Stimulated activated CD8-positive, alpha-beta memory T cell treated with anti-CD3 and anti-CD28 coated beads, Interleukin-15, amount 100 ng/mL, for 48 hours (primary cell): ENCODE data around the gene COX10.
"Not testable (repeated sequence)": the region's sequence is repeated elsewhere in the genome, so short reads cannot be mapped to it uniquely, and the experiment has no call there.

Source experiments
- DNase-seq, 2 donors: peaks; one replicate each; pipeline ENCODE4 v3.0.0-alpha.2; 2020; ENCODE audit warnings: low read depth in 2 of 2

COX10 gene

DNA sequence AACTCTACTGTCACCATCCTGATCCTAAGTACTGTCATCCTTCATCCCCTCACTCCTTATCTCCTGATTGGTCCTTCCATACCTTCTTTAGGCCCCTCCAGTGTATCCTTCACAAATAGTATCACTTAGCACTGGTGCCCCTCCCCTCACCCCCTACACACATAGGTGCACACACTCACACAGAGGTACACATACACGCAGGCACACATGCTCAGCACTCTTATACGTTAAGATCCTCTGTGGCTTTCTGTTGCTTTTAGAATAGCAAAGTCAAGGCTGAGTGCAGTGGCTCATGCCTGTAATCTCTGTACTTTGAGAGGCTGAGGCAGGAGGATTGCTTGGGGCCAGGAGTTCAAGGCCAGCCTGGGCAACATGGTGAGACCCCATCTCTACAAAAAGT is 135.2 kb downstream of the COX10 start:
- DNase-seq, result no peak

DNA sequence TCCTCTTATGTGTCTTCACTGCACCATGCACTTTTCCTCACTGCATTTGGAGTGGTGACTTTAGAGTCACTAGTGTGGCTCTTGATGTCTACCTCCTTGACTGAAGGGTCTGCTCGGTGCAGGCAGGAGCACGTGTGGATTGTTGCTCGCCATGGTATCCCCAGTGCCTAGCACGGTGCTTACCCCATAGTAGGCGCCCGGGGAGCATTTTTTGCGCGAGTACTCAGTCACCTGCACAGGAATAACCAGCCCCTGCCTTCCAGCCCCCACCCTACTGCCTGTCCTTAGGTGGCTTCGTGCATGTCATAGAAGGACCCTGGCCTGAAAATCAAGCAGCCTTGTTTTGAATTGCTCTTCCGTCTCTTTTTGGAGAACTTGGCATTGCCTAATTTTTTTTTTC is 136.1 kb downstream of the COX10 start:
- DNase-seq, result no peak

DNA sequence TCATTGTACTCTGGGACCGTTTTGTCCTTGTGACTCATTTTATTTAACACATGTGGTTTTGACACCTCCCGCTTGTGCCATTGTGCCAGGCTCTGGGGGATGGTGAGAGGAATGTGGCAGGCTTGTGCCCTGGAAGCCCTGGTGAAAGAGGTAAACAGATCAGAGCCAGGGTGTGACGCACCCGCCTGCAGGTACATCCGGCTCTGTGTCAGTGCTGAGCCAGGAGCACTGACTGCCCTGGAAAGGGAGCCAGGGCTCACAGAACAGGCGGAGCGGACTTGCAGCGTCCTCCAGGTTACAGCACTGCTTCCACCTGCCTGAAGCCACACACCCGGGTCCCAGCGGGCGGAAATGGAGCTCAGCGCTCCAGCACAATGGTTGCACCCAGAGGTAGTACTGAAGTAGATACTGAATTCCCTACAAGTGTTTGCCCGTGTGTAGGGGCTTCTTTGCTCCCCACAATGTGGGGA is 136.7 kb downstream of the COX10 start:
- peak; percentile 58 to 62 for DNase-seq

DNA sequence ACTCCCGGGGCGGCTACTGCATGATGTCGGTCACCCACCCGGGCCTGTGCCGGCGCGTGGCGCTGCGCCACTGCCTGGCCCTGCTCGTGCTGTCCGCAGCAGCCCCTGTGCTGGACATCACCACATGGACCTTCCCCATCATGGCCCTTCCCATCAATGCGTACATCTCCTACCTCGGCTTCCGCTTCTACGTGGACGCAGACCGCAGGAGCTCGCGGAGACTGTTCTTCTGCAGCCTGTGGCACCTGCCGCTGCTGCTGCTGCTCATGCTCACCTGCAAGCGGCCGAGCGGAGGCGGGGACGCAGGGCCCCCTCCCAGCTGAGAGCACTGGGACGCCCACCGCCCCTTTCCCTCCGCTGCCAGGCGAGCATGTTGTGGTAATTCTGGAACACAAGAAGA is 137.6 kb downstream of the COX10 start:
- no peak for DNase-seq

DNA sequence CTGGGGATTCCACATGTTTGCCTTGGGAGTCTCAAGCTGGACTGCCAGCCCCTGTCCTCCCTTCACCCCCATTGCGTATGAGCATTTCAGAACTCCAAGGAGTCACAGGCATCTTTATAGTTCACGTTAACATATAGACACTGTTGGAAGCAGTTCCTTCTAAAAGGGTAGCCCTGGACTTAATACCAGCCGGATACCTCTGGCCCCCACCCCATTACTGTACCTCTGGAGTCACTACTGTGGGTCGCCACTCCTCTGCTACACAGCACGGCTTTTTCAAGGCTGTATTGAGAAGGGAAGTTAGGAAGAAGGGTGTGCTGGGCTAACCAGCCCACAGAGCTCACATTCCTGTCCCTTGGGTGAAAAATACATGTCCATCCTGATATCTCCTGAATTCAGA is 138.5 kb downstream of the COX10 start:
- DNase-seq, result no peak

DNA sequence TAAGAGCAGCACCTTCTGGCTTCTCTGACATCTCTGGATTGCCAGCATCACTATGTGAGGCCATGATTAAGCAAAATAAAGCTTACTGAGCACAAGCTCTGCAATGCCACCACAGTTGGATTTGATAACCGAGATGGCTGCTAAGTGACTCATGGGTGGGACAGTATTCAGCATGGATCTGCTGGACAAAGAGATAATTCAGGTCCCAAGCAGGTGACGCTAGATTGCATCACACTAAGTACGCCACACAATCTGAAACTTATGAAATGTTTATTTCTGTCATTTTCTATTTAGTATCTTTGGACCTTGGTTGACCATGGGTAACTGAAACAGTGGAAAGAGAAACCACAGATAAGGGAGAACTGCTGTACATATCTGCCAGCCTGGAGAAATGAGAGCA is 139.9 kb downstream of the COX10 start:
- DNase-seq, result no peak

DNA sequence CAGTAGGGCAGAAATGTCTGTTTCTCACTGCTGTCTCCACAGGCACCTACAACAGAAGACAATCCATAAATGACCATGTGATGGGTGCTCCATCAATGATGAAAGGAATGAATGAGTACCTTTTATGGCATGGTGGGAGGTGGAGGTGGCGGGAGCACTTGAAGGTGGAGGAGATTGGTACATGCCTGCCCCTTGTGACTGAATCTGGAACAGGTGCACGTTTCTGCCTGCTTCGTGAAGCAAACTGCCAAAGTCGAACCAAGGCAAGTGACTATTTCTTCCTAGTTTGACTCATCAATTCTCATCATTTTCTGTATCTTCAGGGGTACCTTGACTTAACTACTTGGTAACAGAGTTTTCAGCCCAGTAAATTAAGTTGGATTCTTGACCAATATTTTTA is 141.9 kb downstream of the COX10 start:
- no peak for DNase-seq

DNA sequence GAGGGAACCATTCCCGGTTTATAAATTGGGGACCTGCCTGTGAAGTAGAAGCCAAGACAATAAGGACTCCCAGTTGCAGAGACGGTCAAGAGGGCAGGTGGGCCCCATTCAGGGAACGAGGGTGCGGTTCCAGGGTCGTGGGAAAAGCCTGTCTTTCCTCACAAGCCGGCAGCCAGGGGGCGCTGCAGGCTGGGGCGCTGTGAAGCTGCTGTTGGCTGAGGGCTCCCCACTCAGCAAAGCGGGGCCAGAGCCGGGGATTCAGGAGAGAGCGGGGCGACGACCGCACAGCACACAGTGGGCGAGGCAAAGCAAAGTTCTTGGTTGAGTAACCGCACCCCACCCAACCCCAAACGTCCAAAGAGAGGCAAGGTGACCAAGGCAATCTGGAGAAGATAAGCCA is 142.5 kb downstream of the COX10 start:
- DNase-seq, result no peak

DNA sequence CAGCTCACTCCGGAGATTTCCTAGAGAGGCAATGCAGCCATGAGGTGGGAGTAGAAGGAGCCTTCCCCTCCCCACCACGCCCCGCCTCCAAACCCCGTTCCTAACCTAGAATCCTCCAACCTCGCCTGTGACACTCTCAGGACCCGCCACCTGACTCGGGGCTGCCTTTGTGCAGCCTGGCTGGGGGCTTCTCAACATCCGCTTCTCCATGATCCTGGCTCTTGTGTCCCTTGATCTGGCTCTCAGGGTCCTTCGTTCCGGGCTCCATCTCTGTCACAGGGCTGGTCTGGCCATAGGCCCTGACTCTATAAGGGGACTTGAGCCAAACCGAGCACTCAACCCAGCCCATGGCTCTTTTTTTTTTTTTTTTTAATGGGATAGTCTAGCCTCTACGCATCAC is 143.1 kb downstream of the COX10 start:
- no peak for DNase-seq

DNA sequence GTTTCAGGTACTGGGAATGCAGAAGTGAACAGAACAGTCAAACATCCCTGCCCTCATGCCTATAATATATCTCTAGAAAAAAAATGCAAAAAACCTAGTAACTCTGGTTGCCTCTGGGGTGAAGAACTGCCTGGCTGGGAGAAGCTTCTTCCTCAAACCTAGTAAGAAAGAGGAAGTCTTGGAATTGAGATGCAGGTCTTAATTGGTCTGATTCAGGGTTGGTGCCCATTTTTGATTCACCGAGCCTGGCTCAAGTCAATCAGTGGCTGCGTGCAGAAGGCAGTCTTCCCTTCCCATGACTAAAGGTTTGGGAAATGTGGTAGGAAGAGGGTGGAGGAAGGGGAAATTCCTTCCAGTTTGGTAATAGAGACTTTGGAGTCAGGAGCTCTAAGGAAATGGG is 145.0 kb downstream of the COX10 start:
- no peak for DNase-seq

DNA sequence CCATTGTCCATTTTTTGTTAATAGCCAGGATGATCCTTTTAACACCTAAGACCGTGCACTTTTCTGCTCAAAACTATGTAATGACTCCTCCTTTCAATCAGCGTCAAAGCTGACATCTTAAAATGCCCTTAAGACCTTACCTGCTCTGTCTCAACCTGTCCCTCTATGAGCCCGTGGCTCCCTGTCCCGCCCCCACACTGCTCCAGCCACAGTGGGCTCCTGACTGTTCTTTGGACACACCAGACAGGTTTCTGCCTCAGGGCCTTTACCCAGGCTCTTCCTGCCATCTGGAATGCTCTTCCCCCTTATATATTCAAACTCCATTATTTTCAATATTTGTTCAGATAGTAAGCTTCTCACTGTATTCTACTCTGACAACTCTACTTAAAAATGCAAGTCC is 153.3 kb downstream of the COX10 start:
- no peak for DNase-seq

DNA sequence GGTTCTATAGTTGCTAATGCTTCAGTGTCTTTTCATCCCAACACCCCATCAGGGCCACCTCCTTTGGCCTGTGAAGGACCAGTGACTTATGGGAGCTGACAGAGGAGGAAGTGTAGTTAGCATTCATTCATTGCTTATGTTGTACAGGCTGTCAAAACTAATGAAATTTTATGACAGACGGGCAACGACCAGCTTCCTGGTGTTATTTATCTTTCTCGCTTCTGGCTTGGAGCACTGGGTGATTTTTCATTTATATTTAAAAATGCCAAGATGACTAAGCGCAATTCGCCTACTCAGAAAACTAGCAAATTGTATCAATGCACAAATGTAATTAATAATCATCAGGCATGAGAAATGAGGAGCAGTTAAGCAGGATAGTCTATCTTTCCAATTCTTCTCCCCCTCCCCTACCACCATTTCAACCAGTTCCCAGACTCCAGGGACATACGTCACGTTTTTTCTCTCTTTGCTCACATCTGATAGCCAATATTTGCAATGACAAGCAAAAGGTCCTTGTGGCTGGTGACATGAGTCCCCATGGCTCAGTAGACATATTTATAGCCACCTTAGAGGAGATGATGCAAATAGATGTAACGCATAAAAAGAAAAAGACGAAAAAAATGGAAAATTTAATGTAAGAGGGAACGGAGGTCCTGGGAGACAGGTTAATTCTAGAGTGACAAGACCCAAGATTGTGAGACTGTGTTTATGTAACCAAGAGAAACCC is 156.1 kb downstream of the COX10 start:
- no peak for DNase-seq

DNA sequence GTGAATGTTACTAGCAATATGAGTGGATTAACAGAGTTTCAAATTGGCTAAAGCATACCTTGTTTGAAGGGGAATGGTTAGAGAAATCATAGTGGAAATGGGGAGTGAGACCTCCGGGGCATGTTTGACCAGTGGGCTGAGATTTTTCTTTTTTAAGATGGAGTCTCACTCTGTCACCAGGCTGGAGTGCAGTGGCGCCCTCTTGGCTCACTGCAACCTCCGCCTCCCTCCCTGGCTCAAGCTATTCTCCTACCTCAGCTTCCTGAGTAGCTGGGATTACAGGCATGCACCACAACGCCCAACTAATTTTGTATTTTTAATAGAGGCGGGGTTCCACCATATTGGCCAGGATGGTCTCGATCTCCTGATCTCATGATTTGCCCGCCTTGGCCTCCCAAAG is 157.7 kb downstream of the COX10 start:
- DNase-seq, result no peak

DNA sequence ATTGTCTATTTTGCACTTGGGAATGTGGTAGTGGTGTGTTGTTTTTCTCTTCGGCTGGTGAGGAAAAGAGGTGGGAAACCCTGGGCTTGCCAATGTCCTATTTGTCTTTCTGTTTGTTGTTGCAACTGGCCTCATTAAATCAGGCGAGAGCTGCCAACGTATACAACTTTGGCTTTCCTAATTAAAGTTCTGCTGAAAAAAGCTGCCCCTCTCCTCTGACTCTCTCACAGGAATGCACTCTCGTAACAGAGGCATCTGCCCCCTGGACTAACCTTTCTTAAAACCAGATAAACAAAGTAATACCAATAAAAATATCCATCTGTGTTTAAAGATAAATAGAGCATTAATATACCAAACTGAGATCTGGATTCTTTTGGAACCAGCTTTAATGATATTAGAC is 159.6 kb downstream of the COX10 start:
- DNase-seq, result no peak

DNA sequence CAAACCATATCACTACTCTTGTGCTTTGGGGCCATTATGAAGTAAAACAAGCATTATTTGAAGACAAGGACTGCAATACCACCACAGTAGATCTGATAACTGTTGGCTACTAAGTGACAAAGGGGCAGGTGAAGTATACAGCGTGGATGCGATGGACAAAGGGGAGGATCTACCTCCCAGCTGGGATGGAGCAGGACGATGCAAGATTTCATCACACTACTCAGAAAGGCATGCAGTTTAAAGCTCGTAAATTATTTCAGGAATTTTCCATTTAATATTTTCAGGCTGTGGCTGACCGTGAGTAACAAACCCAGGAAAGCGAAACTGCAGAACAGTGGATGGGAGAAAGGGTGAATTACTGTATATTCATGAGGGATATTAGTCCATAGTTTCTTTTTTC is 161.9 kb downstream of the COX10 start:
- not testable (repeated sequence) for DNase-seq

DNA sequence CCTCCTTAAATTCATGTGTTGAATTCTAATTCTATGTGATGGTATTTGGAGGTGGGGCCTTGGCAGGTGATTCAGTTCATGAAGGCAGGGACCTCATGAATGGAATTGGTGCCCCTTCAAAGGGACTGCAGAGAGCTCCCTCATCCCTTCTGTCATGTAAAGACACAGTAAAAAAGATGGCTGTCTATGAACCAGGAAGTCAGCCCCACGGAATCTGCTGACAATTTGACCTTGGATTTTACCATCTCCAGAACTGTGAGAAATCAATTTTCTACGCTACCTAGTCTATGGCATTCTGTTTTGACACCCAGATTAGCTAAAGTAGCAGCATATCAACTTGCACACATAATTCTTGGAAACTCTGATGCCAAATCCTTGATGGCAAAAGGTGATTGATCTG is 165.7 kb downstream of the COX10 start:
- DNase-seq, result not testable (repeated sequence)

DNA sequence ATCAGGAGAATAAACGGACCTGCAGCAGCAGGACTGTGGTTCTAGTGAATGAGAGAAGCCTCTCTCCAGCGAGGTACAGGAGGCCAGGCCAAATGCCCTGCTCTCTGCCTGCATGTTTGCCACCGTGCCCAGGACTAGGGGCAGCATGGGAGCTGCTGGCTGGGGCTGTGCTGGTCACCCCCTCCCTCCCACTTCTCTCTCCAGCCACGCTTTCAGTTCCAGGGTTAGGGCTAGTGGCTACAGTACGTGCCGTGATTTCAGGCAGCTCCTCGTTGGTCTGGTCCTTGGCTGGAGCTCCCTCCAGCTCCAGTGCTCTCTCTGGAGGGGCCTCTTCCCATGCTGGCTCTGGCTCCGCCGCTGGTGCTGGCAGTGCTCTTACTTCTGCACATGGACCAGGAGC is 166.7 kb downstream of the COX10 start:
- DNase-seq, result not testable (repeated sequence)

DNA sequence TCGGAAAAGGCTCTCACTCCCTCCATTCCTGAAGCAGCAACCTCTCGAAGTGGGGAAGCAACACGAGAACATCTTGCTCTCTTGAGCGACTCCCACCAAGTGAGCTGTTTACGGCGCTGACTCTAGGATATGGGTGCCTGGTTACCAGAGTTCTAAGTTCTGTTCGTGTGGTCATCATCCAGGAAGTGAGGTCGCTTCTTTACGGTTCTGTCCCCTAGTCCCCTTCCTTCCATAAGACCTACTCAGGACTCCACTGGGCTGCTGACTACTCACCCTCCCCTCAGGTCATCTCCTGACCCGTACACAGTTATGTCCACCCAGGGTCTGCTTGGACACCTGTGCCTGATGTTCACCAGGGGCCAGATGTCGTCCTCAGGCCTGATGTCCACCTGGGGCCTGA is 167.5 kb downstream of the COX10 start, which contains the start of gene CDRT15:
Gene CDRT15, minus strand, starts transcription at position 101 of the 400 bp plus-strand sequence. Its CDS starts 29 bp downstream, at position 72.
- DNase-seq, result not testable (repeated sequence)

DNA sequence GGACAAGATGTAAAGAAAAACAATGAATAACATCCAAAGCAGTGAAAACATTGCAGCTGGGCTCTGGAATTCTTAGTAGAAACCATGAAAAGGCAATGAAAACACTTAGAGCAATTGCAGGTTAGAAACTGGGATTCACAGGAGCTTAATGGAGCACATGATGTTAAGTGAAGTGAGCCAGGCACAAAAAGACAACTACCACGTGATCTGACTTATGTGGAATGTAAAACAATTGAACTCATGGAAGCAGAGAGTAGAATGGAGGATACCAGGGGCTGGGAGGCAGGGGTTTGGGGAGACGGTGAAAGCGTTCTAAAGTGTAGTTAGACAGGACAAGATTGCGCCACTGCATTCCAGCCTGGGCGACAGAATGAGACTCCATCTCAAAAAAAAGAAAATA is 170.0 kb downstream of the COX10 start:
- DNase-seq, result not testable (repeated sequence)

DNA sequence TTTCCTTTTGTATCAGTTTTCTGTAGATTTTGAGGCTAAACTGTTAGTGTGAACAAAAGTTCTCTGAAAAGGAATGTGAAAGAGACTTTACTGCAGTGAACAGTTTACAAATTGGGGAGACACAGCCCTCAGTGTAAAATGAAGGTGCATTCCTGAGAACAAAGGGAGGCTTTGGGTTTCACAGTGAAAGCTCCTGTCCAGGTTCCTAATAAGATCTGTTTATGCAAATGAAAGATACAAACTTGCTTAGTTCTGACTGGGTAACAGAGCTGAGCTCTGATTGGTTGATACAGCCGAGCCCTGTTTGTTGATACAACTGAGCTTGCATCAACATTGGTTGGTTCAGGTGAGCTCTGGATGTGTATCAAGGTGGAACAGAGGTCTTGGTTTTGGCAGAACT is 175.7 kb downstream of the COX10 start:
- no peak for DNase-seq

DNA sequence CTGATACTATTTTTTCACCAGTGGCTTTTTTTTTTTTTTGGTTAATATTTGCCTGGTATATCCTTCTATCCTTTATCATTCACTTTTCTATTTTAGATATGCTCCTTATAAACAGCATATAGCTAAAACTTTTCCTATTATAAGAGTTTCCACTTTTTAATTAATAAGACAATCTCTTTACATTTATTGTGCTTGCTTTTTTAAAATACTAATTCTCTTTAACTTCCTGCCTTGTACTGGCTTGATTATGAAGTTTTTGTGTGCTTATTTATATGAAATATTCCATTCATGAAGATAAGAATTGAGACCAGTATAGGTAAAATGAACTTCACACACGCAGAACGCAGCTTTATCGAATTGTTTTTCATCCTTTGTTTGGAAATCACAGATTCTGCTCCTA is 176.3 kb downstream of the COX10 start:
- no peak for DNase-seq
